HFF-Myc (cell line): ENCODE data around the gene CDH23.
A peak's percentile ranks its signal among the peaks of the same experiment; 100 is the strongest.

Experiments used
- DNase-seq: peaks from one replicate; pipeline ENCODE4 v3.0.0-alpha.2; 2011; ENCODE audit warnings: low read depth; ENCODE audit errors: extremely low read depth
- H3K4me3 ChIP-seq: replicated peaks from 2 replicates; pipeline ENCODE4 v1.5.1; 2011; ENCODE audit warnings: low read depth, mild to moderate bottlenecking, control low read depth, low read length
- CTCF ChIP-seq: IDR thresholded peaks from 2 replicates; pipeline ENCODE4 v1.5.1; 2012; ENCODE audit warnings: mild to moderate bottlenecking, low read depth, low read length, control low read depth; ENCODE audit errors: missing control alignments

Gene CDH23

GRCh38 chr10:71644307-71645180, 247.8 kb downstream of the CDH23 start:
- DNase-seq: no peak
- no peak for TF ChIP-seq CTCF
- no peak overlapping the region for H3K4me3 ChIP-seq

GRCh38 chr10:71645185-71645584, 248.5 kb downstream of the CDH23 start:
- no peak overlapping the region for H3K4me3 ChIP-seq
- DNase-seq: no peak
- TF ChIP-seq CTCF: no peak

GRCh38 chr10:71646037-71646436, 249.3 kb downstream of the CDH23 start:
- TF ChIP-seq CTCF: no peak
- DNase-seq: no peak
- no peak overlapping the region for H3K4me3 ChIP-seq

GRCh38 chr10:71646592-71647292, 250.0 kb downstream of the CDH23 start:
- no peak for TF ChIP-seq CTCF
- no peak for DNase-seq
- no peak overlapping the region for H3K4me3 ChIP-seq

- DNase-seq: no peak
- H3K4me3 ChIP-seq: no peak overlapping the region
Measured at GRCh38 chr10:71647526-71648253, 251.0 kb downstream of the CDH23 start.

More at GRCh38 chr10:71647526-71648253, 251.0 kb downstream of the CDH23 start:
- TF ChIP-seq CTCF: peak; percentile 68
